ENCODE measurements around the gene PHF23. TPM values are rescaled to one million over a fixed set of nuclear protein-coding genes. Genes with fewer than 3 reads are reported as not detected.

Gene PHF23
- total RNA-seq, 4 donors from 2014 or later, result 19.8 to 39.5 (median 35.8) TPM

DNA sequence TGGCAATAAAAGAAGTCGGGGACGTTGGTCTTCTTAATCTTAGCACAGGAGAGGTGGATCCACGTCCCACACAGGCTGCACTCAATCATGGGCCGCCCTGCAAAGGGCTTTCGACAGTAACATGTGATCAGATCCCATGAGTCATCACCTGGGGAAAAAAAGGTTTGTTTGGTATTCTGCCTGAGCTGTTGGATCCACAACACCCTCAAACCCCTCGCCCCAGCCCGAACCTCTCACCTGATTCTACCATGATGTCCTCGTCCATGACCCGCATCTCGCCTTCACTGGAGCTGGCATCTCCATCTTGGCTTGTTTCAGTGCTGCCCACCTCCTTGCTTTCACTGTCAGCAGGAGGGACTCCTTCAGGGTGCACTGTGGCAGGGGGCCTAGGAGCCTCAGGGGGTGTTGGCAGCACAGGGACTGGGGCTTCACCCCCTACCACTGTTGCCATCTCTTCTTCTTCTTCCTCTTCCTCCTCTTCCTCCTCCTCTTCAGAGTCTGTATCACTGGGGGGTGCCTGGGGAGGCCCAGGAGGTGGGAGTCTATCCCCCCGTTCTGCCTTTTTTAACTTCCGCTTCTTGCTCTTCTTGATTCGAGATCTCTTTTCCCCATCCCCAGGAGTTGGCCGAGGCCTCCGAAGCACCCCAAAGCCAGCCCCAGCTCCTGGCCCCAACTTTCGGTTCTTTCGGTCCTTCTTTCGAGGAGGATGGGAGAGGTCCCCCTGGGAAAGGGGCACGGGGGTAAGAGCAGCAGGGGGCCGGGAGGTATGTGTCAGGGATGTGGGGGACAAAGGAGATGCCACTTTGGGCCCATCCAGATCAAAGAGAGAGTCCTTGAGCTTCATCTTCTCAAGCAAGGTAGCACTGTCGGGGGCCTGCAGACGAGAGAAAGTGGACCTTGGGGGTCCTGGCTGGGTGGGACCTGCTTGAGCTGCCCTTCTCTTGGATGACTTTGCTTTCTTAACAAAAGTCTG is 3.3 kb downstream of the PHF23 start:
- intact Hi-C loops (cut with DNase I), result no loop called here
- Histone ChIP-seq H3K4me3 (replicated peaks in 1 of 3) (no peak overlapping the region), H3K9me3 (no peaks in the 10 kb centered on the region), H3K27ac (no peak overlapping the region), H3K27me3 (no peaks in the 10 kb centered on the region), H3K4me1 (peaks cover 32 to 48% of the 10 kb centered on the region in 2 donors), H3K36me3 (peaks cover 7 to 17% of the 10 kb centered on the region in 2 donors)
- TF ChIP-seq, protein P1, sequence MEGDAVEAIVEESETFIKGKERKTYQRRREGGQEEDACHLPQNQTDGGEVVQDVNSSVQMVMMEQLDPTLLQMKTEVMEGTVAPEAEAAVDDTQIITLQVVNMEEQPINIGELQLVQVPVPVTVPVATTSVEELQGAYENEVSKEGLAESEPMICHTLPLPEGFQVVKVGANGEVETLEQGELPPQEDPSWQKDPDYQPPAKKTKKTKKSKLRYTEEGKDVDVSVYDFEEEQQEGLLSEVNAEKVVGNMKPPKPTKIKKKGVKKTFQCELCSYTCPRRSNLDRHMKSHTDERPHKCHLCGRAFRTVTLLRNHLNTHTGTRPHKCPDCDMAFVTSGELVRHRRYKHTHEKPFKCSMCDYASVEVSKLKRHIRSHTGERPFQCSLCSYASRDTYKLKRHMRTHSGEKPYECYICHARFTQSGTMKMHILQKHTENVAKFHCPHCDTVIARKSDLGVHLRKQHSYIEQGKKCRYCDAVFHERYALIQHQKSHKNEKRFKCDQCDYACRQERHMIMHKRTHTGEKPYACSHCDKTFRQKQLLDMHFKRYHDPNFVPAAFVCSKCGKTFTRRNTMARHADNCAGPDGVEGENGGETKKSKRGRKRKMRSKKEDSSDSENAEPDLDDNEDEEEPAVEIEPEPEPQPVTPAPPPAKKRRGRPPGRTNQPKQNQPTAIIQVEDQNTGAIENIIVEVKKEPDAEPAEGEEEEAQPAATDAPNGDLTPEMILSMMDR (IDR thresholded peaks at IDR 0.05), result no peak
- WGBS, 2 donors, result 82 to 88% methylated on average over 22 of the region's 22 CpGs
- no peak for DNase-seq

DNA sequence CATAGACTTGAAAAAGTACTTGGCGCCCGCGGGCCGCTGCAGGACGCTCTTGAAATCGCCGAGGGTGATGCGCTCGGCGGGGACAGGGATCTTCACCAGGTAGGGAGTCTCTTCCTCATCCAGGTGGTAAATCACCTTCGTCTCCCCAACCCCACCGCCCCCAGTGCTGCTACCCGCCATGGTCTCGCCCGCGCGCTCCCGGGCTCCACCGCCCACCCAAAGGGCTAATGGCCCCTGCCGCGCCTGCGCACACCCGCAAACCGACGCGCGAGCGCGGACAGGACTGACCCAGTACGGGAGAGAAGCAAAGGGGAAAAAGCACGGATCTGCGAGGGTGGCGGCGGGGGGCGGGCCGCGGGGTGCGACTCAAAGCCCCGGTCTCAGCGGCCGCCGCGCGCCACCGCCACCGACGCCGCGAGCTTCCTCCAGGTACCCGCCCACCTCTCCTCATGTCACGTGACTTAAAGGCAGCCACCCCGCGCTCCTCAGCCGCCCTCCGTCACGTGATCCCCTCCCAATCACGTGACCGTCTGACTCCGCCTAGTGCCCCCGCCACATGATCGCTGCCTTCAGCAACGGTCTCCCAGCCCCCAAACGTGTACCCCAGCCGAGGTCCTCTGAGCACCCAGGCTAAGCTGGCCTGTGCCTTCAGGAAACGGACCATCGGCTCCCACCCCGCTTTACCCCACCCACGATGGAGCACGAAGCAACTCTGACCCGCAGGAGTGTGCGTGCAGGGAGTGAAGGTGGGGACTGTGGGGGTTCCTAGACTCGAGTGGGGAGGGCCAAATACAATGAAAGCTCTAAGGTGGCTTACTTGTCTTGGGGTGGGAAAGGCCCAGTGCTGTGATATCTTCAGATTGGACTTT is 4.9 kb downstream of the PHF23 start, which contains the start of gene DVL2:
DVL2 (minus strand) TSS at position 435 of the 869 bp plus-strand sequence; CDS start at position 180, 255 bp downstream.
- intact Hi-C loops (cut with DNase I), result no loop called here
- DNase-seq, result peak; percentile 96 to 97
- H3K27me3 ChIP-seq, result no peaks in the 10 kb centered on the region
- H3K36me3 ChIP-seq, result peaks cover 15 to 18% of the 10 kb centered on the region in 2 donors
- peak within 1 kb of the TSS; percentile 63 to 87 (median 86) for H3K27ac ChIP-seq
- peak within 1 kb of the TSS; percentile 87 to 98 (median 95) for H3K4me3 ChIP-seq (replicated peaks in 1 of 3)
- TF ChIP-seq, protein P1 (IDR thresholded peaks at IDR 0.05), result peak in 2 of 6 experiments; percentile 17 to 45
- peak; percentile 64 to 86 for TF ChIP-seq POLR2A (IDR thresholded peaks at IDR 0.05)
- H3K9me3 ChIP-seq, result no peaks in the 10 kb centered on the region
- WGBS, 2 donors, result 0% methylated on average over 36 to 38 of the region's 72 CpGs
- H3K4me1 ChIP-seq, result peaks cover 21 to 36% of the 10 kb centered on the region in 2 donors

DNA sequence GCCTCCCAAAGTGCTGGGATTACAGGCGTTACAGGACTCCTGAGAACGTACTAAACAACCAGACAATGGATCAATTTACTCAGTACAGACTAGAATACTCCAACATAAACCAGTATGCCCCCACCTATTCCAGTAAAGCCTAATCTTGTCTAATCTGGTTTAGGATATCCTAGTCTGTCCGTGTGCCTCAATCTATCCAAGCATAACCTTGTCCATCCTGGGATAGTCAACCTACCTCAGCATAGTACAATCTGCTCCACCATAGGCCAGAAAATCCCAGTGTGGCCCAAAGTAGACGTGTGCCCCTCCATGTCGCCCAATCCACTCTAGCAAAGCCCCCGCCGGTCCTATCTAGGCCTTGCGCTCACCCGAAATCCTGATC is 5.6 kb downstream of the PHF23 start:
- TF ChIP-seq, protein P1 (IDR thresholded peaks at IDR 0.05), result no peak
- TF ChIP-seq POLR2A (IDR thresholded peaks at IDR 0.05), result no peak
- Histone ChIP-seq H3K36me3 (peaks cover 21 to 24% of the 10 kb centered on the region in 2 donors), H3K27ac (peak overlapping the region; percentile 63 to 87 (median 86)), H3K9me3 (no peaks in the 10 kb centered on the region), H3K4me3 (replicated peaks in 1 of 3) (peak overlapping the region; percentile 87 to 98 (median 95)), H3K27me3 (no peaks in the 10 kb centered on the region), H3K4me1 (peaks cover 21 to 36% of the 10 kb centered on the region in 2 donors)
- no peak for DNase-seq
- intact Hi-C loops (cut with DNase I), result no loop called here
- WGBS, 2 donors, result 3 to 4% methylated on average over 8 to 9 of the region's 9 CpGs

- H3K27ac ChIP-seq, result no peak overlapping the region
- peaks cover 21 to 32% of the 10 kb centered on the region in 2 donors for H3K4me1 ChIP-seq
- no peak for TF ChIP-seq POLR2A (IDR thresholded peaks at IDR 0.05)
- TF ChIP-seq, protein P1 (IDR thresholded peaks at IDR 0.05), result no peak
- no peaks in the 10 kb centered on the region for H3K9me3 ChIP-seq
- DNase-seq, result no peak
- no peaks in the 10 kb centered on the region for H3K27me3 ChIP-seq
- peaks cover 28 to 33% of the 10 kb centered on the region in 2 donors for H3K36me3 ChIP-seq
- H3K4me3 ChIP-seq (replicated peaks in 1 of 3), result no peak overlapping the region
- 84 to 87% methylated on average over 5 of the region's 5 CpGs for WGBS, 2 donors
- intact Hi-C loops (cut with DNase I), result no loop called here
Observed at GRCh38 chr17:7232114-7232513, 7.1 kb downstream of the PHF23 start.

Measured in thyroid gland (tissue), 4 donors.